ENCODE data around the gene LTBP4. TPM values are rescaled to one million over a fixed set of nuclear protein-coding genes. Genes with fewer than 3 reads are reported as not detected.

The LTBP4 gene
- total RNA-seq, 4 donors from 2014 or later = 134 to 276 (median 196) TPM

DNA sequence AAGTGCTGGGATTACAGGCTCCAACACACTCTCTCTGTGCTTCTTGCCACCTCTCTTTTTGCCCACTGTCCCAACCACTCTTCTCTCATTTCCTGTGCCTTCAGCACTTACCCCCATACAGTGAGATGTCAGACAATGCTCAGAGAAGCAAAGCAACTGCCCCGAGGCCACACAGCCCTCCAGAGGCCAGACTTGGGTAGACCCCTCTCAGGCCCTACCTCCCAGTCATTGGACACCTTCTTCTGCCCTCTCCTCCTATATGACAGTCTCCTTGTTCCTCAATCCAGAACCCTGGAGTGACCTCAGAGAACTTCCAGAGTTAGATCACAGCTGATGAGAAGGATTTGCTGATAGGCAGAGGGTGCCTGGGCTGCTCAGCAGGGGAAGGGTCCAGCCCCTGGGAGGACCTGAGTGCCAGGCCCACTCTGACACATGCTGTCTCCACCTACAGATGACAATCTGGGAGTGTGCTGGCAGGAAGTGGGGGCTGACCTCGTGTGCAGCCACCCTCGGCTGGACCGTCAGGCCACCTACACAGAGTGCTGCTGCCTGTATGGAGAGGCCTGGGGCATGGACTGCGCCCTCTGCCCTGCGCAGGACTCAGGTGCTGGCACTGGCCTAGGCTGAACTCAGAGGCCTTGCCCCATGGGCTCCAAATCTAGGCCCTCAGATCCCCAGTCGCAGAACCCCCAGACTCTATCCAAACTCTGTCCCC lies 24.4 kb downstream of the LTBP4 start:
- intact Hi-C loops (cut with DNase I) = no loop called here
- Histone ChIP-seq H3K4me3 (replicated peaks in 1 of 3) (no peak overlapping the region), H3K4me1 (no peaks in the 10 kb centered on the region), H3K9me3 (no peaks in the 10 kb centered on the region), H3K36me3 (peaks cover 6 to 28% of the 10 kb centered on the region in 2 donors), H3K27ac (no peak overlapping the region), H3K27me3 (no peaks in the 10 kb centered on the region)
- TF ChIP-seq CTCF (IDR thresholded peaks at IDR 0.05) (no peak), POLR2A (IDR thresholded peaks at IDR 0.05) (no peak)
- DNase-seq = no peak
- WGBS, 2 donors = 78 to 82% methylated on average over 5 to 7 of the region's 7 CpGs

GRCh38 chr19:40626918-40627317 lies 25.7 kb downstream of the LTBP4 start:
- 92 to 97% methylated on average over 22 to 24 of the region's 24 CpGs for WGBS, 2 donors
- no peaks in the 10 kb centered on the region for H3K27me3 ChIP-seq
- H3K4me3 ChIP-seq (replicated peaks in 1 of 3) = no peak overlapping the region
- no peak for DNase-seq
- no peaks in the 10 kb centered on the region for H3K9me3 ChIP-seq
- intact Hi-C loops (cut with DNase I) = no loop called here
- no peak overlapping the region for H3K27ac ChIP-seq
- no peaks in the 10 kb centered on the region for H3K4me1 ChIP-seq
- no peak for TF ChIP-seq POLR2A (IDR thresholded peaks at IDR 0.05)
- H3K36me3 ChIP-seq = peaks cover 6 to 19% of the 10 kb centered on the region in 2 donors

DNA sequence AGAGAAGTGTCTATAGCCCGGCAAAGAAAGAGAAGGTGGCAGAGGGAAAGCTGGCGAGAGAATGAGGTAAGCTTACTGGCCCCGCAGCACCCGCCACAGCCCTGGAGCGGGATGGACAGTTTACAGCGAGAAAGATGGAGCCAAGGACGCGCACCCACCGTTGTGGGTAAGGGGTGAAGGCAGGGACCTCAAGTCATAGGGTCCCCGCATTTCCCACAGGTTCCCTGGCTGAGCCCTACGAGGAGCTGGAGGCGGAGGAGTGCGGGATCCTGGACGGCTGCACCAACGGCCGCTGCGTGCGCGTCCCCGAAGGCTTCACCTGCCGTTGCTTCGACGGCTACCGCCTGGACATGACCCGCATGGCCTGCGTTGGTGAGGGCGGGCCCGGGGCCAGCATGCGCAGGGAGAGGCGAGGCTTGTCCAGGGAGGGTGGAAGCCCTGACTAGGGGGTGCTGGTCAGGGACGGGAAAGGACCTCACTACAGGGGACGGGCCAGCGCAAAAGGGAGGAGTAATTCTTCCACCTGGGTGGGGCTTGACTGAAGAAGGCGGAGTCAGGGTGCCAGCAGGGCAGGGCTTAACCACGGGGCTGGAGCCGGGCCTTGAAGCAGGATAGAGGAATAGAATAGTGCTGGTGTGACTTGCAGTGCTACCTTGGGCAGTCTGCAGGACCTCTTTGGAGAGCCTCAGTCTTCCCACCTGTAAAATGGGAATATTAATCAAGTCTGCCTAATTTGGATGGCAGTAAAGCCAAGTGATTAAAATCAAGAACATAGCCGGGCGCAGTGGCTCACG lies 26.5 kb downstream of the LTBP4 start:
- Histone ChIP-seq H3K9me3 (no peaks in the 10 kb centered on the region), H3K36me3 (peaks cover 6 to 19% of the 10 kb centered on the region in 2 donors), H3K27ac (no peak overlapping the region), H3K4me3 (replicated peaks in 1 of 3) (no peak overlapping the region), H3K27me3 (no peaks in the 10 kb centered on the region), H3K4me1 (no peaks in the 10 kb centered on the region)
- no peak for DNase-seq
- 94 to 95% methylated on average over 39 of the region's 39 CpGs for WGBS, 2 donors
- TF ChIP-seq POLR2A (IDR thresholded peaks at IDR 0.05) (no peak), CTCF (IDR thresholded peaks at IDR 0.05) (no peak)
- intact Hi-C loops (cut with DNase I) = no loop called here

DNA sequence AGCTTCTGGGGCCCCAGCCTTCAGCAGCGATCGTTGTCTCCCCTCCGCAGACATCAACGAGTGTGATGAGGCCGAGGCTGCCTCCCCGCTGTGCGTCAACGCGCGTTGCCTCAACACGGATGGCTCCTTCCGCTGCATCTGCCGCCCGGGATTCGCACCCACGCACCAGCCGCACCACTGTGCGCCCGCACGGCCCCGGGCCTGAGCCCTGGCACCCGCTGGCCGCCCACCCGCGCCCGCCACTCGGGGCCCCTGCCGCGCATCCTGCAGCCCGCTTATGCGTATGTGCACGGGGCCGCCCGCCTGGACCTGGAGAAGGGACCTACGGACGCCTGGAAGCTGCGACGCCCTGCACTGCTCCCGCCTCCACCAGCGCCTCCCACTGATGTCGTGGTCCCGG lies 28.2 kb downstream of the LTBP4 start:
- Histone ChIP-seq H3K36me3 (peaks cover 6 to 15% of the 10 kb centered on the region in 2 donors), H3K9me3 (no peaks in the 10 kb centered on the region), H3K4me3 (replicated peaks in 1 of 3) (no peak overlapping the region), H3K27me3 (no peaks in the 10 kb centered on the region), H3K4me1 (peaks cover 0 to 6% of the 10 kb centered on the region in 2 donors), H3K27ac (no peak overlapping the region)
- WGBS, 2 donors = 95 to 97% methylated on average over 41 to 42 of the region's 42 CpGs
- TF ChIP-seq POLR2A (IDR thresholded peaks at IDR 0.05) (no peak), CTCF (IDR thresholded peaks at IDR 0.05) (no peak)
- intact Hi-C loops (cut with DNase I) = no loop called here
- no peak for DNase-seq

DNA sequence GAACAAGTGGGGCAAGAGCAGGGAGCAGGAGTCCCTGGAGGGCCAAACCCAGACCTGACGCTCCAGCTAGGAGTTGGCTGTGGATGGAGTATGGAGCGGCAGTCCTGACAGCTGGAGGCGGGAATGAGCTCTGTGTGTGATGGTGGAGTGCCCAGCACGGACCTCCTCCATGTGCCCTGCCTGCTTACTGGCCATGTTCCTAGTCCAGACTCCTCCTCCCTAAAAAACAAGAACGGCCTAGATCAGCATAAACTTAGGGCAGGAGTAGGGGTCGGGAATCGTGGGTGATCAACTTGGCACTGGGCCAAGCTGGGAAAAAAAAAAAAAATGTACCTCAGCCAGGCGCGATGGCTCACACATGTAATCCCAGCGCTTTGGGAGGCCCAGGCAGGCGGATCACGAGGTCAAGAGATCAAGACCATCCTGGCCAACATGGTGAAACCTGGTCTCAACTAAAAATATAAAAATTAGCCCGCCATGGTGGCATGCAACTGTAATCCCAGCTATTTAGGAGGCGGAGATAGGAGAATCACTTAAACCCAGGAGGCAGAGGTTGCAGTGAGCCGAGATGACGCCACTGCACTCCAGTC lies 29.5 kb downstream of the LTBP4 start:
- 82 to 83% methylated on average over 15 to 16 of the region's 16 CpGs for WGBS, 2 donors
- no peaks in the 10 kb centered on the region for H3K27me3 ChIP-seq
- intact Hi-C loops (cut with DNase I) = loop anchor here (10.0 kb wide), 1 partner anchor 486 kb away; no protein-coding TSS in a partner anchor
- no peak overlapping the region for H3K4me3 ChIP-seq (replicated peaks in 1 of 3)
- DNase-seq = no peak
- peaks cover 0 to 6% of the 10 kb centered on the region in 2 donors for H3K4me1 ChIP-seq
- H3K27ac ChIP-seq = no peak overlapping the region
- no peaks in the 10 kb centered on the region for H3K9me3 ChIP-seq
- TF ChIP-seq POLR2A (IDR thresholded peaks at IDR 0.05) (no peak), CTCF (IDR thresholded peaks at IDR 0.05) (no peak)
- peaks cover 6 to 13% of the 10 kb centered on the region in 2 donors for H3K36me3 ChIP-seq
